HepG2 (cell line): ENCODE data around the gene CORO1C. TPM values are rescaled to one million over a fixed set of nuclear protein-coding genes. Genes with fewer than 3 reads are reported as not detected.

Source experiments
- LCORL ChIP-seq, 2 experiments: fragments of 450-650 bp in 1 of 2; sonication (generic) in 1 of 2; formaldehyde crosslinking in 1 of 2; IDR thresholded peaks; 2 replicates each; pipeline versions ENCODE4 v1.5.0 to v1.6.1; 2017 to 2020; ENCODE audit warnings: antibody characterized with exemption in 1 of 2, missing genetic modification reagents in 1 of 2
- MTA1 ChIP-seq: sonication (generic); formaldehyde crosslinking; IDR thresholded peaks from 2 replicates; pipeline ENCODE4 v1.4.0; 2020; ENCODE audit warnings: missing genetic modification reagents, mild to moderate bottlenecking, borderline replicate concordance
- ZBTB8A ChIP-seq: sonication (generic); formaldehyde crosslinking; IDR thresholded peaks from 2 replicates; pipeline ENCODE4 v1.4.0; 2020; ENCODE audit warnings: mild to moderate bottlenecking, low read depth, missing genetic modification reagents, borderline replicate concordance
- ZNF326 ChIP-seq: sonication (generic); formaldehyde crosslinking; IDR thresholded peaks from 2 replicates; pipeline ENCODE4 v1.4.0; 2020; ENCODE audit warnings: missing genetic modification reagents, borderline replicate concordance
- ZNF331 ChIP-seq: sonication (generic); formaldehyde crosslinking; IDR thresholded peaks from 2 replicates; pipeline ENCODE4 v1.4.0; 2020; ENCODE audit warnings: missing genetic modification reagents
- ZNF432 ChIP-seq: sonication (generic); formaldehyde crosslinking; IDR thresholded peaks from 2 replicates; pipeline ENCODE4 v1.5.0; 2020; ENCODE audit warnings: missing genetic modification reagents, mild to moderate bottlenecking, borderline replicate concordance
- ZNF747 ChIP-seq: sonication (generic); formaldehyde crosslinking; IDR thresholded peaks from 2 replicates; pipeline ENCODE4 v1.8.1; 2023; ENCODE audit warnings: missing genetic modification reagents, mild to moderate bottlenecking, borderline replicate concordance
- ZNF790 ChIP-seq: sonication (generic); formaldehyde crosslinking; IDR thresholded peaks from 2 replicates; pipeline ENCODE4 v1.8.0; 2022; ENCODE audit warnings: missing genetic modification reagents, mild to moderate bottlenecking, borderline replicate concordance
- polyA plus RNA-seq, 8 experiments: library from polyadenylated mRNA; depleted of rRNA in 3 of 8; stranded (reverse) in 7 of 8; unstranded in 1 of 8; fragments of >200 nt; fragmentation: Illumina TruSeq in 4 of 8; extraction: Trizol in 4 of 8; gene quantifications; 2 replicates each; pipeline versions ENCODE4 v1.2.1 to v1.2.3, GENCODE V29; 2011 to 2016; ENCODE audit warnings: low read depth in 4 of 8, missing spikeins in 1 of 8, mixed read lengths in 1 of 8; ENCODE audit not compliant: insufficient read depth in 1 of 8
- total RNA-seq, 5 experiments: library from RNA; depleted of rRNA; stranded (reverse); fragments of >200 nt; fragmentation: Illumina TruSeq; extraction: Trizol; gene quantifications; 2 replicates each; pipeline ENCODE4 v1.2.3, GENCODE V29; 2016; ENCODE audit warnings: low read depth in 1 of 5
- TF ChIP-seq, protein P1 (sequence below): sonication (generic); formaldehyde crosslinking; conservative IDR thresholded peaks from 2 replicates; pipeline ENCODE4 v1.4.0; 2020; ENCODE audit warnings: mild to moderate bottlenecking, missing genetic modification reagents, moderate library complexity
- TF ChIP-seq, protein P2 (sequence below): sonication (generic); formaldehyde crosslinking; IDR thresholded peaks from 2 replicates; pipeline ENCODE4 v1.4.0; 2020; ENCODE audit warnings: missing genetic modification reagents
- TF ChIP-seq, protein P3 (sequence below): sonication (generic); formaldehyde crosslinking; IDR thresholded peaks from 2 replicates; pipeline ENCODE4 v1.5.0; 2020; ENCODE audit warnings: mild to moderate bottlenecking, missing genetic modification reagents, borderline replicate concordance

Gene CORO1C
- total and polyA plus RNA-seq, 2 of the 13 experiments (the other 11 are each of a cell fraction or from before 2014, with no cell fraction given) = 73.7 to 131 TPM

DNA sequence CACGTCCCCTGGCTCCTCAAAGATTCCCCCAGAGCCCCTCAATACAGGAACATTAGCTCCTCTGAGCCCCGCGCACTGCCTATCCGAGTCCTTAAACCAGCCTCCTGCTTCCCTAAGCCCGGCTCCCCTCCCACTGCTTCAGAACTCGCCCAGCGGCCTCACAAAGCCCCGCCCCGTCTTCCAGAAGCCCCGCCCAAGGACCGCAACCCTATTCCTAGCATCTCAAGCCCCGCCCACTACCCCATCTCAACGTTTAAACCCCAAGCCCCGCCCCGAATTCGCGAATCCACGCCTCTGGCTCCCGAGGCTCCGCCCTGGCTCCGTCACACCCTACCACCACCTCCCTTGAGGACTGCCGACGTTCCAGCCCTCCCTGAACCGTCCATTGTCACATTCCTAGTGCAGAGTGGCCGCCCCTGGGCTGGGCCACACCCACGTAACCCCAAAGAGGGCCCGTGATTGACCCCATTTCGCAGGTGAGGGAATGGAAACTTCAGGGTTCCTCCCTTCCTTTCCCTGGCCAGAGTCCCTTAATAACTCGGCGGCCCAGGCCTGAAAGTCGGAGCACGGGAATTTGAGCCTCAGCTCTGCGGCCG, 646 bp upstream of the CORO1C start (continued):
- TF ChIP-seq, protein P1, sequence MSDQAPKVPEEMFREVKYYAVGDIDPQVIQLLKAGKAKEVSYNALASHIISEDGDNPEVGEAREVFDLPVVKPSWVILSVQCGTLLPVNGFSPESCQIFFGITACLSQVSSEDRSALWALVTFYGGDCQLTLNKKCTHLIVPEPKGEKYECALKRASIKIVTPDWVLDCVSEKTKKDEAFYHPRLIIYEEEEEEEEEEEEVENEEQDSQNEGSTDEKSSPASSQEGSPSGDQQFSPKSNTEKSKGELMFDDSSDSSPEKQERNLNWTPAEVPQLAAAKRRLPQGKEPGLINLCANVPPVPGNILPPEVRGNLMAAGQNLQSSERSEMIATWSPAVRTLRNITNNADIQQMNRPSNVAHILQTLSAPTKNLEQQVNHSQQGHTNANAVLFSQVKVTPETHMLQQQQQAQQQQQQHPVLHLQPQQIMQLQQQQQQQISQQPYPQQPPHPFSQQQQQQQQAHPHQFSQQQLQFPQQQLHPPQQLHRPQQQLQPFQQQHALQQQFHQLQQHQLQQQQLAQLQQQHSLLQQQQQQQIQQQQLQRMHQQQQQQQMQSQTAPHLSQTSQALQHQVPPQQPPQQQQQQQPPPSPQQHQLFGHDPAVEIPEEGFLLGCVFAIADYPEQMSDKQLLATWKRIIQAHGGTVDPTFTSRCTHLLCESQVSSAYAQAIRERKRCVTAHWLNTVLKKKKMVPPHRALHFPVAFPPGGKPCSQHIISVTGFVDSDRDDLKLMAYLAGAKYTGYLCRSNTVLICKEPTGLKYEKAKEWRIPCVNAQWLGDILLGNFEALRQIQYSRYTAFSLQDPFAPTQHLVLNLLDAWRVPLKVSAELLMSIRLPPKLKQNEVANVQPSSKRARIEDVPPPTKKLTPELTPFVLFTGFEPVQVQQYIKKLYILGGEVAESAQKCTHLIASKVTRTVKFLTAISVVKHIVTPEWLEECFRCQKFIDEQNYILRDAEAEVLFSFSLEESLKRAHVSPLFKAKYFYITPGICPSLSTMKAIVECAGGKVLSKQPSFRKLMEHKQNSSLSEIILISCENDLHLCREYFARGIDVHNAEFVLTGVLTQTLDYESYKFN = peak; percentile 20; the same call in 1 of the 2 replicates
- TF ChIP-seq ZNF326 (no peak), ZNF747 (CRISPR knock-in tag) (peak; percentile 19; the same call in 1 of the 2 replicates), ZNF790 (CRISPR knock-in tag) (no peak), LCORL (IDR thresholded peaks at IDR 0.05) (no peak), LCORL (CRISPR knock-in tag; IDR thresholded peaks at IDR 0.05) (peak; percentile 56), ZBTB8A (CRISPR knock-in tag) (no peak), ZNF331 (peak; percentile 26; the same call in 1 of the 2 replicates), ZNF432 (CRISPR knock-in tag) (no peak), MTA1 (0 out of 2 replicates have a peak, but pooled peaks have one; percentile 48)
- TF ChIP-seq, protein P2, sequence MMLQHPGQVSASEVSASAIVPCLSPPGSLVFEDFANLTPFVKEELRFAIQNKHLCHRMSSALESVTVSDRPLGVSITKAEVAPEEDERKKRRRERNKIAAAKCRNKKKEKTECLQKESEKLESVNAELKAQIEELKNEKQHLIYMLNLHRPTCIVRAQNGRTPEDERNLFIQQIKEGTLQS = no peak
- TF ChIP-seq, protein P3, sequence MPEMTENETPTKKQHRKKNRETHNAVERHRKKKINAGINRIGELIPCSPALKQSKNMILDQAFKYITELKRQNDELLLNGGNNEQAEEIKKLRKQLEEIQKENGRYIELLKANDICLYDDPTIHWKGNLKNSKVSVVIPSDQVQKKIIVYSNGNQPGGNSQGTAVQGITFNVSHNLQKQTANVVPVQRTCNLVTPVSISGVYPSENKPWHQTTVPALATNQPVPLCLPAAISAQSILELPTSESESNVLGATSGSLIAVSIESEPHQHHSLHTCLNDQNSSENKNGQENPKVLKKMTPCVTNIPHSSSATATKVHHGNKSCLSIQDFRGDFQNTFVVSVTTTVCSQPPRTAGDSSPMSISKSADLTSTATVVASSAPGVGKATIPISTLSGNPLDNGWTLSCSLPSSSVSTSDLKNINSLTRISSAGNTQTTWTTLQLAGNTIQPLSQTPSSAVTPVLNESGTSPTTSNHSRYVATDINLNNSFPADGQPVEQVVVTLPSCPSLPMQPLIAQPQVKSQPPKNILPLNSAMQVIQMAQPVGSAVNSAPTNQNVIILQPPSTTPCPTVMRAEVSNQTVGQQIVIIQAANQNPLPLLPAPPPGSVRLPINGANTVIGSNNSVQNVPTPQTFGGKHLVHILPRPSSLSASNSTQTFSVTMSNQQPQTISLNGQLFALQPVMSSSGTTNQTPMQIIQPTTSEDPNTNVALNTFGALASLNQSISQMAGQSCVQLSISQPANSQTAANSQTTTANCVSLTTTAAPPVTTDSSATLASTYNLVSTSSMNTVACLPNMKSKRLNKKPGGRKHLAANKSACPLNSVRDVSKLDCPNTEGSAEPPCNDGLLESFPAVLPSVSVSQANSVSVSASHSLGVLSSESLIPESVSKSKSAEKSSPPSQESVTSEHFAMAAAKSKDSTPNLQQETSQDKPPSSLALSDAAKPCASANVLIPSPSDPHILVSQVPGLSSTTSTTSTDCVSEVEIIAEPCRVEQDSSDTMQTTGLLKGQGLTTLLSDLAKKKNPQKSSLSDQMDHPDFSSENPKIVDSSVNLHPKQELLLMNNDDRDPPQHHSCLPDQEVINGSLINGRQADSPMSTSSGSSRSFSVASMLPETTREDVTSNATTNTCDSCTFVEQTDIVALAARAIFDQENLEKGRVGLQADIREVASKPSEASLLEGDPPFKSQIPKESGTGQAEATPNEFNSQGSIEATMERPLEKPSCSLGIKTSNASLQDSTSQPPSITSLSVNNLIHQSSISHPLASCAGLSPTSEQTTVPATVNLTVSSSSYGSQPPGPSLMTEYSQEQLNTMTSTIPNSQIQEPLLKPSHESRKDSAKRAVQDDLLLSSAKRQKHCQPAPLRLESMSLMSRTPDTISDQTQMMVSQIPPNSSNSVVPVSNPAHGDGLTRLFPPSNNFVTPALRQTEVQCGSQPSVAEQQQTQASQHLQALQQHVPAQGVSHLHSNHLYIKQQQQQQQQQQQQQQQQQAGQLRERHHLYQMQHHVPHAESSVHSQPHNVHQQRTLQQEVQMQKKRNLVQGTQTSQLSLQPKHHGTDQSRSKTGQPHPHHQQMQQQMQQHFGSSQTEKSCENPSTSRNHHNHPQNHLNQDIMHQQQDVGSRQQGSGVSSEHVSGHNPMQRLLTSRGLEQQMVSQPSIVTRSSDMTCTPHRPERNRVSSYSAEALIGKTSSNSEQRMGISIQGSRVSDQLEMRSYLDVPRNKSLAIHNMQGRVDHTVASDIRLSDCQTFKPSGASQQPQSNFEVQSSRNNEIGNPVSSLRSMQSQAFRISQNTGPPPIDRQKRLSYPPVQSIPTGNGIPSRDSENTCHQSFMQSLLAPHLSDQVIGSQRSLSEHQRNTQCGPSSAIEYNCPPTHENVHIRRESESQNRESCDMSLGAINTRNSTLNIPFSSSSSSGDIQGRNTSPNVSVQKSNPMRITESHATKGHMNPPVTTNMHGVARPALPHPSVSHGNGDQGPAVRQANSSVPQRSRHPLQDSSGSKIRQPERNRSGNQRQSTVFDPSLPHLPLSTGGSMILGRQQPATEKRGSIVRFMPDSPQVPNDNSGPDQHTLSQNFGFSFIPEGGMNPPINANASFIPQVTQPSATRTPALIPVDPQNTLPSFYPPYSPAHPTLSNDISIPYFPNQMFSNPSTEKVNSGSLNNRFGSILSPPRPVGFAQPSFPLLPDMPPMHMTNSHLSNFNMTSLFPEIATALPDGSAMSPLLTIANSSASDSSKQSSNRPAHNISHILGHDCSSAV (CRISPR knock-in tag) = no peak
